IPS-NIHi11 (cell line): ENCODE data around the gene ARHGEF10L.
"Not testable (repeated sequence)": the region's sequence is repeated elsewhere in the genome, so short reads cannot be mapped to it uniquely, and the experiment has no call there.

Experiments used
- DNase-seq: peaks from one replicate; pipeline ENCODE4 v3.0.0; 2012; ENCODE audit warnings: mixed read lengths, low spot score

The ARHGEF10L gene

GRCh38 chr1:17539477-17540254, at the start of gene ARHGEF10L:
ARHGEF10L (plus strand) TSS chr1:17539698; CDS start chr1:17580596, 40,898 bp downstream.
- DNase-seq = peak; percentile 81

- DNase-seq = not testable (repeated sequence)
Observed at GRCh38 chr1:17489768-17490417, 49.6 kb upstream of the ARHGEF10L start.

GRCh38 chr1:17490667-17491066, 48.8 kb upstream of the ARHGEF10L start:
- DNase-seq = not testable (repeated sequence)

- peak; percentile 92 for DNase-seq
Observed at GRCh38 chr1:17494114-17494729, 45.3 kb upstream of the ARHGEF10L start.

- DNase-seq = no peak
Observed at GRCh38 chr1:17496419-17496818, 43.1 kb upstream of the ARHGEF10L start.

- DNase-seq = no peak
Observed at GRCh38 chr1:17498214-17498613, 41.3 kb upstream of the ARHGEF10L start.

GRCh38 chr1:17502326-17502778, 37.1 kb upstream of the ARHGEF10L start:
- peak; percentile 89 for DNase-seq

GRCh38 chr1:17503146-17503545, 36.4 kb upstream of the ARHGEF10L start:
- DNase-seq = no peak

GRCh38 chr1:17507200-17507599, 32.3 kb upstream of the ARHGEF10L start:
- not testable (repeated sequence) for DNase-seq

GRCh38 chr1:17507915-17508314, 31.6 kb upstream of the ARHGEF10L start:
- peak; percentile 54 for DNase-seq

GRCh38 chr1:17509363-17509762, 30.1 kb upstream of the ARHGEF10L start:
- DNase-seq = no peak

- no peak for DNase-seq
Observed at GRCh38 chr1:17510138-17510537, 29.4 kb upstream of the ARHGEF10L start.

- DNase-seq = no peak
Observed at GRCh38 chr1:17511188-17511587, 28.3 kb upstream of the ARHGEF10L start.

GRCh38 chr1:17513131-17513530, 26.4 kb upstream of the ARHGEF10L start:
- DNase-seq = no peak

GRCh38 chr1:17514776-17515175, 24.7 kb upstream of the ARHGEF10L start:
- no peak for DNase-seq

GRCh38 chr1:17515902-17516301, 23.6 kb upstream of the ARHGEF10L start:
- no peak for DNase-seq

- DNase-seq = peak; percentile 69
Observed at GRCh38 chr1:17516303-17517214, 22.9 kb upstream of the ARHGEF10L start.

- peak; percentile 55 for DNase-seq
Observed at GRCh38 chr1:17520041-17520440, 19.5 kb upstream of the ARHGEF10L start.

- DNase-seq = peak; percentile 26
Observed at GRCh38 chr1:17520473-17521319, 18.8 kb upstream of the ARHGEF10L start.

GRCh38 chr1:17521946-17522612, 17.4 kb upstream of the ARHGEF10L start:
- DNase-seq = peak; percentile 36
